Hematopoietic multipotent progenitor cell treated with erythropoietin and hydrocortisone succinate and interleukin-3 and kit ligand, for 6 days (in vitro differentiated cells): Measurements from ENCODE around the gene UBE2E3.

Source experiments
- DNase-seq: peaks from one replicate; pipeline ENCODE4 v3.0.0-alpha.2; 2015

Gene UBE2E3

GRCh38 chr2:180979749-180980105, 678 bp upstream of the UBE2E3 start:
- no peak for DNase-seq

- DNase-seq: peak; percentile 54
These were observed 822 bp downstream of the UBE2E3 start for GRCh38 chr2:180980943-180981911.

- peak; percentile 84 for DNase-seq
These were observed 3.2 kb downstream of the UBE2E3 start for GRCh38 chr2:180983468-180984242.

- DNase-seq: no peak
These were observed 5.5 kb downstream of the UBE2E3 start for GRCh38 chr2:180985771-180986395.

GRCh38 chr2:180987146-180987545, 6.7 kb downstream of the UBE2E3 start:
- DNase-seq: no peak

- DNase-seq: no peak
These were observed 9.9 kb downstream of the UBE2E3 start for GRCh38 chr2:180990337-180990736.

- no peak for DNase-seq
These were observed 10.4 kb downstream of the UBE2E3 start for GRCh38 chr2:180990794-180991193.

- DNase-seq: no peak
These were observed 11.0 kb downstream of the UBE2E3 start for GRCh38 chr2:180991361-180991760.

- no peak for DNase-seq
These were observed 11.4 kb downstream of the UBE2E3 start for GRCh38 chr2:180991820-180992219.

- no peak for DNase-seq
These were observed 12.6 kb downstream of the UBE2E3 start for GRCh38 chr2:180992994-180993393.

GRCh38 chr2:180999274-180999964, 19.0 kb downstream of the UBE2E3 start:
- DNase-seq: peak; percentile 25

- peak; percentile 20 for DNase-seq
These were observed 24.4 kb downstream of the UBE2E3 start for GRCh38 chr2:181004647-181005325.

- DNase-seq: no peak
These were observed 24.9 kb downstream of the UBE2E3 start for GRCh38 chr2:181005326-181005655.

GRCh38 chr2:181005809-181006208, 25.4 kb downstream of the UBE2E3 start:
- no peak for DNase-seq

- DNase-seq: no peak
These were observed 26.9 kb downstream of the UBE2E3 start for GRCh38 chr2:181007086-181007837.

GRCh38 chr2:181008407-181008806, 28.0 kb downstream of the UBE2E3 start:
- DNase-seq: no peak

- no peak for DNase-seq
These were observed 40.9 kb downstream of the UBE2E3 start for GRCh38 chr2:181021199-181021789.

GRCh38 chr2:181022652-181023051, 42.2 kb downstream of the UBE2E3 start:
- DNase-seq: no peak

- DNase-seq: peak; percentile 50
These were observed 44.6 kb downstream of the UBE2E3 start for GRCh38 chr2:181025004-181025403.

GRCh38 chr2:181036445-181036844, 56.0 kb downstream of the UBE2E3 start:
- no peak for DNase-seq
